Neural progenitor cell (in vitro differentiated cells): ENCODE measurements around the gene ZBTB3. TPM values are rescaled to one million over a fixed set of nuclear protein-coding genes. Genes with fewer than 3 reads are reported as not detected.
"Not testable (repeated sequence)": the region's sequence is repeated elsewhere in the genome, so short reads cannot be mapped to it uniquely, and the experiment has no call there.

ENCODE experiments used
- DNase-seq: peaks from one replicate; pipeline ENCODE4 v3.0.0-alpha.2; 2016; ENCODE audit warnings: low spot score
- H2AFZ ChIP-seq: fragments of 200-600 bp; sonication (generic); replicated peaks from 2 replicates; pipeline ENCODE4 v1.6.1; 2016; ENCODE audit warnings: antibody characterized with exemption
- H3F3A ChIP-seq: fragments of 200-600 bp; sonication (generic); 2 replicates; pipeline ENCODE4 v1.6.1; 2016; ENCODE audit warnings: antibody characterized with exemption, low read depth
- H3K27ac ChIP-seq: fragments of 200-600 bp; sonication (generic); 2 replicates; pipeline ENCODE4 v1.5.1; 2016; ENCODE audit warnings: mild to moderate bottlenecking
- H3K27me3 ChIP-seq: fragments of 200-600 bp; sonication (generic); 2 replicates; pipeline ENCODE4 v1.6.1; 2016; ENCODE audit warnings: mild to moderate bottlenecking, moderate library complexity
- H3K36me3 ChIP-seq: fragments of 200-600 bp; sonication (generic); 2 replicates; pipeline ENCODE4 v1.5.1; 2016
- H3K4me1 ChIP-seq: fragments of 200-600 bp; sonication (generic); 2 replicates; pipeline ENCODE4 v1.6.1; 2016; ENCODE audit warnings: mixed run types
- H3K4me2 ChIP-seq: fragments of 200-600 bp; sonication (generic); 2 replicates; pipeline ENCODE4 v1.6.1; 2016
- H3K4me3 ChIP-seq: fragments of 200-600 bp; sonication (generic); 2 replicates; pipeline ENCODE4 v1.5.1; 2016
- H3K79me2 ChIP-seq: fragments of 200-600 bp; sonication (generic); 2 replicates; pipeline ENCODE4 v1.6.1; 2016; ENCODE audit warnings: low read depth
- H3K9ac ChIP-seq: fragments of 200-600 bp; sonication (generic); 2 replicates; pipeline ENCODE4 v1.6.1; 2016
- H3K9me3 ChIP-seq: fragments of 200-600 bp; sonication (generic); 2 replicates; pipeline ENCODE4 v1.5.1; 2016; ENCODE audit warnings: low read depth
- H4K20me1 ChIP-seq: fragments of 200-600 bp; sonication (generic); 2 replicates; pipeline ENCODE4 v1.6.1; 2016; ENCODE audit warnings: low read depth
- H3K27ac Mint-ChIP-seq: 3 replicates; pipeline ENCODE4 v1.8.0; 2021; ENCODE audit warnings: mixed read lengths
- H3K27me3 Mint-ChIP-seq: 2 replicates; pipeline ENCODE4 v1.8.0; 2022; ENCODE audit warnings: low read depth, mild to moderate bottlenecking, inconsistent platforms, moderate library complexity, mixed read lengths; ENCODE audit not compliant: insufficient read depth
- H3K36me3 Mint-ChIP-seq: 3 replicates; pipeline ENCODE4 v1.8.0; 2021; ENCODE audit warnings: mixed read lengths
- H3K4me1 Mint-ChIP-seq: 3 replicates; pipeline ENCODE4 v1.8.0; 2021; ENCODE audit warnings: mixed read lengths
- H3K4me3 Mint-ChIP-seq: 3 replicates; pipeline ENCODE4 v1.8.0; 2021; ENCODE audit warnings: mild to moderate bottlenecking, moderate library complexity, mixed read lengths
- H3K9me3 Mint-ChIP-seq: 3 replicates; pipeline ENCODE4 v1.8.0; 2020; ENCODE audit warnings: mixed read lengths
- EZH2 ChIP-seq: fragments of 200-600 bp; sonication (generic); IDR thresholded peaks from 2 replicates; pipeline ENCODE4 v1.6.1; 2017; ENCODE audit warnings: antibody characterized with exemption, mild to moderate bottlenecking, moderate library complexity
- EZH2phosphoT487 ChIP-seq: fragments of 200-600 bp; sonication (generic); IDR thresholded peaks from 2 replicates; pipeline ENCODE4 v1.6.1; 2017; ENCODE audit warnings: antibody characterized with exemption
- total RNA-seq: library from RNA; depleted of rRNA; stranded (reverse); fragments of >200 nt; gene quantifications from 2 replicates; pipeline ENCODE4 v1.2.3, GENCODE V29; 2015; ENCODE audit warnings: low replicate concordance
- TF ChIP-seq, protein P1 (sequence below): fragments of 200-600 bp; sonication (generic); IDR thresholded peaks from 2 replicates; pipeline ENCODE4 v1.5.1; 2017; ENCODE audit warnings: antibody characterized with exemption, mild to moderate bottlenecking

The ZBTB3 gene
- total RNA-seq, 1 donor from 2014 or later: 9.2 TPM

DNA sequence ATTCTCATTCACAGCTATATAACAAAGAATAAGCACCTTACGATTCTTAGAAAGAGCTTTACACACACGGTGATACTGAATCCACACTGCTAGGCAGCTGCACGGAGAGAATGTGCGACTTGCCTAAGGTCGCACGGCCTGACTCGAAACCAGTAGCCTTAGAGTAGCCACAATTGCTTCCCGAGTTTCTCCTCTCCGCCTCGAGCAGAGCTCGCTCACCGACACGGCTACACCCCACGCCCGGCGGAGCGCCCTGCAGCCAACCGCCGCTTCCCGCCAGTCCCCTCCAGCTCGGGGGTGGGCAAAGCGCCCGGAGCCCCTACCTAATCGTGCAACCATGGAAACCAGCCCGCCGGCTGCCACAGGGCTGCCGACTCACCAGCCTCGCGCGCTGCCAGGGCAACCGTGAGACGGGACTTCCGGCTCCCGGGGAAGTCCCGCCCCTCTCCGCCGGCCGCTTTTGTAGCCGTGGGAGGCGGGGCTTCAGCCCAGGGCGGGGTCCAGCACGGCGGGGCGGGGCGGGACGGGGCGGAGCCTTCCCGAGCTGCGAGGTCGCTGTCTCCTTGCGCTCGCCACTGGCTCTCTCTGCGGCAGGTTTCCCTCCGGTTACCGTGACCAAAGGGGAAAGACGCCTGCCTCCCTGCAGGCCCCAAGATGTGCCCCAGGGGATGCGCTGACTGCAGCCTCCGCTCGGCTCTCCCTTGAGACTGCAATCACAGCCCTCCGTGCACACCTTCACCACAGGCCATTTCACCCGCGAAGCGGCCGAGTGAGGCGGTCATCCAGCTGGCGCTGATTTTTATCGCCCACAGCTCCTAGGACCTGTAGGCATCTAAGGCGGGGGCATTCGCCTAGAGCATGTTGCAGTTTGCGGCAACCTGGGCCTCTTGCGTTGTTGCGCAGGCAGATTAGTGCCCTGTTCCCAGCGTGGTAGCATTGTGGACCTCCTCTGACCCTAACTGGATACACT is 47.8 kb downstream of the ZBTB3 start:
- peak; percentile 99 for DNase-seq
- H3K27me3 Mint-ChIP-seq: peaks cover 8% of the 10 kb centered on the region
- Histone ChIP-seq H3K4me2 (peak overlapping the region; percentile 96), H4K20me1 (no peaks in the 10 kb centered on the region), H3K79me2 (peaks cover 16% of the 10 kb centered on the region), H3K27ac (peak overlapping the region; percentile 72), H3K4me1 (peaks cover 32% of the 10 kb centered on the region), H3K9ac (peak overlapping the region; percentile 74), H2AFZ (peak overlapping the region; percentile 66), H3K36me3 (no peaks in the 10 kb centered on the region), H3F3A (peaks cover 56% of the 10 kb centered on the region), H3K4me3 (peak overlapping the region; percentile 60), H3K27me3 (no peaks in the 10 kb centered on the region), H3K9me3 (no peaks in the 10 kb centered on the region)
- peaks cover 20% of the 10 kb centered on the region for H3K36me3 Mint-ChIP-seq
- H3K4me1 Mint-ChIP-seq: peaks cover 47% of the 10 kb centered on the region
- TF ChIP-seq, protein P1, sequence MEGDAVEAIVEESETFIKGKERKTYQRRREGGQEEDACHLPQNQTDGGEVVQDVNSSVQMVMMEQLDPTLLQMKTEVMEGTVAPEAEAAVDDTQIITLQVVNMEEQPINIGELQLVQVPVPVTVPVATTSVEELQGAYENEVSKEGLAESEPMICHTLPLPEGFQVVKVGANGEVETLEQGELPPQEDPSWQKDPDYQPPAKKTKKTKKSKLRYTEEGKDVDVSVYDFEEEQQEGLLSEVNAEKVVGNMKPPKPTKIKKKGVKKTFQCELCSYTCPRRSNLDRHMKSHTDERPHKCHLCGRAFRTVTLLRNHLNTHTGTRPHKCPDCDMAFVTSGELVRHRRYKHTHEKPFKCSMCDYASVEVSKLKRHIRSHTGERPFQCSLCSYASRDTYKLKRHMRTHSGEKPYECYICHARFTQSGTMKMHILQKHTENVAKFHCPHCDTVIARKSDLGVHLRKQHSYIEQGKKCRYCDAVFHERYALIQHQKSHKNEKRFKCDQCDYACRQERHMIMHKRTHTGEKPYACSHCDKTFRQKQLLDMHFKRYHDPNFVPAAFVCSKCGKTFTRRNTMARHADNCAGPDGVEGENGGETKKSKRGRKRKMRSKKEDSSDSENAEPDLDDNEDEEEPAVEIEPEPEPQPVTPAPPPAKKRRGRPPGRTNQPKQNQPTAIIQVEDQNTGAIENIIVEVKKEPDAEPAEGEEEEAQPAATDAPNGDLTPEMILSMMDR: no peak
- TF ChIP-seq EZH2phosphoT487: no peak
- no peak for TF ChIP-seq EZH2
- H3K9me3 Mint-ChIP-seq: no peaks in the 10 kb centered on the region
- peak overlapping the region; percentile 88 for H3K4me3 Mint-ChIP-seq
- H3K27ac Mint-ChIP-seq: peak overlapping the region; percentile 95

DNA sequence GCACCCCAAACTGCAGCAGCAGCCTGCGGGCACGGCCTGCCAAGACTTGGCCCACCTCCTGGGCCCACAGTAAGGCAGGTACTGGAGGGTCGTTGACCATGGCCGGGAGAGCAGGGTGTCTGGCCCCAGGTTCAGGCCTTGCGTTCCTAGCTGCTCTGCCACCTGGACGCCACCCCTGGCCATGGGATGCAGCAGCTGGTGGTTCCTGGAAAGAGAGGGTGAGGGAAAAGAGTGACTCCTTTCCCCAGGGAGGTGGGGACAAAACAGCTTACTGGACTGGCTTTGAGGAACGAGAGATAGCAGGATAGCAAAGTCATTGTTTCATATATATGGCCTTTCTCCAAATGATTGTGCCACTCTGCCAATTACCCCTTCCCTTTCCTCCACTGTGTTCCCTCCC is 48.5 kb downstream of the ZBTB3 start:
- H3K36me3 Mint-ChIP-seq: peaks cover 19% of the 10 kb centered on the region

DNA sequence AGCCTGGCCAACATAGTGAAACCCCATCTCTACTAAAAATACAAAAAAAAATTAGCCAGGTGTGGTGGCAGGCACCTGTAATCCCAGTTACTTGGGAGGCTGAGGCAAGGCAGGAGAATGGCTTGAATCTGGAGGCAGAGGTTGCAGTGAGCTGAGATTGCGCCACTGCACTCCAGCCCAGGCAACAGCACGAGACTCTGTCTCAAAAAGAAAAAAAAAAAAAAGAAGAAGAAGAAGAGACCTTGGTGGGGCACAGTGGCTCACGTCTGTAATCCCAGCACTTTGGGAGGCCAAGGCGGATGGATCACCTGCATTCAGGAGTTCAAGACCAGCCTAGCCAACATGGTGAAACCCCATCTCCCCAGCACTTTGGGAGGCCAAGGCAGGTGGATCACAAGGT is 50.0 kb downstream of the ZBTB3 start:
- H3K36me3 ChIP-seq, H3K4me3 ChIP-seq, H3K9me3 ChIP-seq, H3K4me3 Mint-ChIP-seq, H3K4me2 ChIP-seq, DNase-seq, H3K9me3 Mint-ChIP-seq, H3K9ac ChIP-seq, H3K27ac Mint-ChIP-seq, H4K20me1 ChIP-seq, H2AFZ ChIP-seq, H3K27me3 ChIP-seq, H3K27ac ChIP-seq, H3K27me3 Mint-ChIP-seq: not testable (repeated sequence)
- peaks cover 16% of the 10 kb centered on the region for H3K79me2 ChIP-seq
- H3K4me1 Mint-ChIP-seq: peaks cover 31% of the 10 kb centered on the region
- H3K36me3 Mint-ChIP-seq: peaks cover 21% of the 10 kb centered on the region
- peaks cover 36% of the 10 kb centered on the region for H3F3A ChIP-seq
- peaks cover 29% of the 10 kb centered on the region for H3K4me1 ChIP-seq

More for the DNA sequence above, 48.5 kb downstream of the ZBTB3 start:
- DNase-seq: no peak
- Mint-ChIP-seq H3K27me3 (peaks cover 8% of the 10 kb centered on the region), H3K4me3 (peak overlapping the region; percentile 88), H3K27ac (peak overlapping the region; percentile 95), H3K4me1 (peaks cover 44% of the 10 kb centered on the region), H3K9me3 (no peaks in the 10 kb centered on the region)
- Histone ChIP-seq H3K4me2 (peak overlapping the region; percentile 96), H3K4me3 (peak overlapping the region; percentile 60), H3K36me3 (peaks cover under 1% of the 10 kb centered on the region), H4K20me1 (no peaks in the 10 kb centered on the region), H3K79me2 (peaks cover 16% of the 10 kb centered on the region), H2AFZ (peak overlapping the region; percentile 66), H3K9me3 (no peaks in the 10 kb centered on the region), H3K27me3 (no peaks in the 10 kb centered on the region), H3F3A (peaks cover 49% of the 10 kb centered on the region), H3K27ac (peak overlapping the region; percentile 15), H3K4me1 (peaks cover 32% of the 10 kb centered on the region), H3K9ac (peak overlapping the region; percentile 74)
- TF ChIP-seq EZH2: no peak
- TF ChIP-seq, protein P1: no peak
- no peak for TF ChIP-seq EZH2phosphoT487

DNA sequence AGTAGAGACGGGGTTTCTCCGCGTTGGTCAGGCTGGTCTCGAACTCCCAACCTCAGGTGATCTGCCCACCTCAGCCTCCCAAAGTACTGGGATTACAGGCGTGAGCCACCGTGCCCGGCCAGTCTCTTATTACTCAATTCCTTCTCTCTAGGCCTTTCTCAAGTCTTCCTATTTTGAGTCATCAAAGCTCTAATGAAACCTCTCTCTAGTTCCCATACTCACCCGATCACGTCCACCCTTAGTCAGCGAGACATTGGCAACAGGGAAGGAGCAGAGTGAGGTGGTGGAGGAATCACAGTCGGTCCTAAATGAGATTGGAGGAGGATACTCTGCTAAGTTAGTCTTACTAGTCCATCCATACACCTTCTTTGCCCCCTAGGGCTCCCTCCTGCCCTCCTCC is 51.7 kb downstream of the ZBTB3 start:
- H3K27ac Mint-ChIP-seq: peak overlapping the region; percentile 31

More for the DNA sequence above, 51.7 kb downstream of the ZBTB3 start:
- H3K36me3 ChIP-seq: peaks cover 4% of the 10 kb centered on the region
- peaks cover 20% of the 10 kb centered on the region for H3F3A ChIP-seq
- H3K27me3 Mint-ChIP-seq: no peaks in the 10 kb centered on the region
- H2AFZ ChIP-seq: no peak overlapping the region
- H3K4me1 Mint-ChIP-seq: peaks cover 14% of the 10 kb centered on the region
- no peak overlapping the region for H3K9ac ChIP-seq
- H3K4me2 ChIP-seq: no peak overlapping the region
- peaks cover 16% of the 10 kb centered on the region for H3K79me2 ChIP-seq
- no peaks in the 10 kb centered on the region for H3K27me3 ChIP-seq
- H3K36me3 Mint-ChIP-seq: peaks cover 25% of the 10 kb centered on the region
- DNase-seq: no peak
- H3K4me1 ChIP-seq: peaks cover 14% of the 10 kb centered on the region
- TF ChIP-seq EZH2 (no peak), EZH2phosphoT487 (no peak)
- TF ChIP-seq, protein P1: no peak
- H3K4me3 ChIP-seq: no peak overlapping the region
- H3K9me3 Mint-ChIP-seq: no peaks in the 10 kb centered on the region
- H4K20me1 ChIP-seq: no peaks in the 10 kb centered on the region
- H3K9me3 ChIP-seq: no peaks in the 10 kb centered on the region
- H3K27ac ChIP-seq: no peak overlapping the region
- no peak overlapping the region for H3K4me3 Mint-ChIP-seq
